ENCODE results near the gene GABRR3. TPM values are rescaled to one million over a fixed set of nuclear protein-coding genes. Genes with fewer than 3 reads are reported as not detected.

The GABRR3 gene
- total RNA-seq, 2 experiments from 2014 or later, result not detected

GRCh38 chr3:98002717-98003116 is 32.4 kb downstream of the GABRR3 start:
- H3K27ac Mint-ChIP-seq, result no peak overlapping the region
- CTCF ChIA-PET, result interaction anchor here (1.3 to 2.4 kb wide), 3 partner anchors 20 to 326 kb away, joined by 3 to 8 read pairs (median 4); no protein-coding TSS in a partner anchor
- H3K4me3 Mint-ChIP-seq, result no peak overlapping the region
- no peaks in the 10 kb centered on the region for H3K36me3 Mint-ChIP-seq
- peaks cover 9% of the 10 kb centered on the region for H3K4me1 Mint-ChIP-seq (ENCODE audit: low read depth)
- POLR2A ChIA-PET, result no interaction called here
- no peaks in the 10 kb centered on the region for H3K27me3 Mint-ChIP-seq
- H3K9me3 Mint-ChIP-seq, result no peaks in the 10 kb centered on the region
- intact Hi-C loops (cut with micrococcal nuclease), result no loop called here
- DNase-seq, result no peak

GRCh38 chr3:97999994-98000393 is 35.1 kb downstream of the GABRR3 start:
- Mint-ChIP-seq H3K4me1 (ENCODE audit: low read depth) (peaks cover 6% of the 10 kb centered on the region), H3K27ac (no peak overlapping the region), H3K36me3 (no peaks in the 10 kb centered on the region), H3K9me3 (no peaks in the 10 kb centered on the region), H3K27me3 (no peaks in the 10 kb centered on the region), H3K4me3 (no peak overlapping the region)
- DNase-seq, result no peak
- POLR2A ChIA-PET, result no interaction called here
- intact Hi-C loops (cut with micrococcal nuclease), result no loop called here
- CTCF ChIA-PET, result interaction anchor here (1.5 kb wide), 1 partner anchor 38 kb away, joined by 4 read pairs; no protein-coding TSS in a partner anchor

- Mint-ChIP-seq H3K27me3 (no peaks in the 10 kb centered on the region), H3K9me3 (no peaks in the 10 kb centered on the region), H3K4me3 (no peak overlapping the region), H3K27ac (no peak overlapping the region), H3K4me1 (ENCODE audit: low read depth) (peaks cover 6% of the 10 kb centered on the region), H3K36me3 (no peaks in the 10 kb centered on the region)
- DNase-seq, result no peak
- intact Hi-C loops (cut with micrococcal nuclease), result no loop called here
- ChIA-PET POLR2A (no interaction called here), CTCF (no interaction called here)
Observed at GRCh38 chr3:97999103-97999502, 36.0 kb downstream of the GABRR3 start.

GRCh38 chr3:97996988-97997387 is 38.1 kb downstream of the GABRR3 start:
- H3K4me1 Mint-ChIP-seq (ENCODE audit: low read depth), result peaks cover 2% of the 10 kb centered on the region
- no peak overlapping the region for H3K27ac Mint-ChIP-seq
- intact Hi-C loops (cut with micrococcal nuclease), result no loop called here
- ChIA-PET CTCF (no interaction called here), POLR2A (no interaction called here)
- peaks cover 8% of the 10 kb centered on the region for H3K27me3 Mint-ChIP-seq
- no peak for DNase-seq
- no peaks in the 10 kb centered on the region for H3K9me3 Mint-ChIP-seq
- H3K4me3 Mint-ChIP-seq, result no peak overlapping the region
- H3K36me3 Mint-ChIP-seq, result no peaks in the 10 kb centered on the region

- Mint-ChIP-seq H3K9me3 (no peaks in the 10 kb centered on the region), H3K4me3 (no peak overlapping the region), H3K4me1 (ENCODE audit: low read depth) (peaks cover 19% of the 10 kb centered on the region), H3K27me3 (peaks cover 8% of the 10 kb centered on the region), H3K27ac (no peak overlapping the region), H3K36me3 (no peaks in the 10 kb centered on the region)
- ChIA-PET CTCF (interaction anchor here (1.1 kb wide), 1 partner anchor 172 kb away, joined by 3 read pairs; the partner anchor contains the start of gene CRYBG3), POLR2A (no interaction called here)
- no peak for DNase-seq
- intact Hi-C loops (cut with micrococcal nuclease), result no loop called here
Observed at GRCh38 chr3:97994328-97994945, 40.7 kb downstream of the GABRR3 start.

GRCh38 chr3:97993526-97993925 is 41.6 kb downstream of the GABRR3 start:
- Mint-ChIP-seq H3K27ac (no peak overlapping the region), H3K4me1 (ENCODE audit: low read depth) (peaks cover 19% of the 10 kb centered on the region), H3K27me3 (peaks cover 8% of the 10 kb centered on the region), H3K9me3 (no peaks in the 10 kb centered on the region), H3K4me3 (no peak overlapping the region), H3K36me3 (no peaks in the 10 kb centered on the region)
- intact Hi-C loops (cut with micrococcal nuclease), result no loop called here
- POLR2A ChIA-PET, result no interaction called here
- CTCF ChIA-PET, result no interaction called here
- DNase-seq, result no peak

GRCh38 chr3:97992547-97993173 is 42.5 kb downstream of the GABRR3 start:
- CTCF ChIA-PET, result no interaction called here
- Mint-ChIP-seq H3K36me3 (no peaks in the 10 kb centered on the region), H3K27ac (no peak overlapping the region), H3K27me3 (peaks cover 8% of the 10 kb centered on the region), H3K9me3 (no peaks in the 10 kb centered on the region), H3K4me1 (ENCODE audit: low read depth) (peaks cover 19% of the 10 kb centered on the region), H3K4me3 (no peak overlapping the region)
- no peak for DNase-seq
- intact Hi-C loops (cut with micrococcal nuclease), result no loop called here
- POLR2A ChIA-PET, result no interaction called here

- Mint-ChIP-seq H3K4me1 (ENCODE audit: low read depth) (peaks cover 19% of the 10 kb centered on the region), H3K27me3 (peaks cover 8% of the 10 kb centered on the region), H3K27ac (no peak overlapping the region), H3K4me3 (peak overlapping the region; percentile 28), H3K9me3 (no peaks in the 10 kb centered on the region), H3K36me3 (no peaks in the 10 kb centered on the region)
- POLR2A ChIA-PET, result interaction anchor here (1.1 kb wide), 1 partner anchor 23 kb away, joined by 3 read pairs; no protein-coding TSS in a partner anchor
- intact Hi-C loops (cut with micrococcal nuclease), result no loop called here
- DNase-seq, result peak; percentile 28
- CTCF ChIA-PET, result interaction anchor here (1.0 to 1.1 kb wide), 2 partner anchors 31 to 32 kb away, joined by 3 to 6 read pairs; no protein-coding TSS in a partner anchor
Observed at GRCh38 chr3:97991293-97991682, 43.8 kb downstream of the GABRR3 start.

GRCh38 chr3:97990624-97991292 is 44.4 kb downstream of the GABRR3 start:
- ChIA-PET POLR2A (interaction anchor here (1.1 kb wide), 1 partner anchor 22 kb away, joined by 3 read pairs; no protein-coding TSS in a partner anchor), CTCF (interaction anchor here (1.0 to 1.1 kb wide), 2 partner anchors 31 to 32 kb away, joined by 3 to 6 read pairs; no protein-coding TSS in a partner anchor)
- Mint-ChIP-seq H3K27ac (no peak overlapping the region), H3K9me3 (no peaks in the 10 kb centered on the region), H3K36me3 (no peaks in the 10 kb centered on the region), H3K4me1 (ENCODE audit: low read depth) (peaks cover 19% of the 10 kb centered on the region), H3K4me3 (peak overlapping the region; percentile 28), H3K27me3 (peaks cover 8% of the 10 kb centered on the region)
- peak; percentile 41 for DNase-seq
- intact Hi-C loops (cut with micrococcal nuclease), result no loop called here

GRCh38 chr3:97988784-97989568 is 46.1 kb downstream of the GABRR3 start:
- Mint-ChIP-seq H3K9me3 (no peaks in the 10 kb centered on the region), H3K4me1 (ENCODE audit: low read depth) (peaks cover 19% of the 10 kb centered on the region), H3K4me3 (no peak overlapping the region), H3K36me3 (no peaks in the 10 kb centered on the region), H3K27me3 (peaks cover 8% of the 10 kb centered on the region), H3K27ac (no peak overlapping the region)
- no peak for DNase-seq
- ChIA-PET POLR2A (no interaction called here), CTCF (no interaction called here)
- intact Hi-C loops (cut with micrococcal nuclease), result no loop called here

GRCh38 chr3:97987306-97987705 is 47.8 kb downstream of the GABRR3 start:
- CTCF ChIA-PET, result no interaction called here
- H3K4me3 Mint-ChIP-seq, result no peak overlapping the region

More at GRCh38 chr3:97987306-97987705, 47.8 kb downstream of the GABRR3 start:
- no peak for DNase-seq
- peaks cover 25% of the 10 kb centered on the region for H3K4me1 Mint-ChIP-seq (ENCODE audit: low read depth)
- no peaks in the 10 kb centered on the region for H3K36me3 Mint-ChIP-seq
- POLR2A ChIA-PET, result no interaction called here
- intact Hi-C loops (cut with micrococcal nuclease), result no loop called here
- no peaks in the 10 kb centered on the region for H3K9me3 Mint-ChIP-seq
- no peaks in the 10 kb centered on the region for H3K27me3 Mint-ChIP-seq
- H3K27ac Mint-ChIP-seq, result no peak overlapping the region

All from activated CD4-positive, alpha-beta memory T cell treated with anti-CD3 and anti-CD28 coated beads for 36 hours (primary cell).